HEK293 (cell line): ENCODE results near the gene FIS1.

Source experiments
- CTCF ChIA-PET: fragments of 350-600 bp; formaldehyde crosslinking; extraction: SDS; loops from one replicate; lab custom pipeline; 2021; ENCODE audit warnings: antibody characterized with exemption; lab: Yijun Ruan, JAX
- POLR2A ChIA-PET: fragments of 300-600 bp; formaldehyde crosslinking; extraction: SDS; loops from one replicate; lab custom pipeline; 2020; ENCODE audit warnings: antibody characterized with exemption, inconsistent platforms; lab: Yijun Ruan, JAX
- H3K27ac ChIP-seq: fragments of 200-500 bp; sonication (Bioruptor generic); 2 replicates; pipeline ENCODE4 v1.5.1; 2014; ENCODE audit warnings: low read depth, low read length, control low read depth, inconsistent platforms; ENCODE audit errors: extremely low read depth
- H3K36me3 ChIP-seq, 2 experiments: fragments of 200-500 bp in 1 of 2; sonication (Bioruptor generic) in 1 of 2; 1 replicate in 1 of 2; 2 replicates in 1 of 2; pipeline ENCODE4 v1.5.1; 2014 to 2017; ENCODE audit warnings: inconsistent platforms in 2 of 2, low read length in 2 of 2; ENCODE audit not compliant: control insufficient read depth in 2 of 2, insufficient read depth in 1 of 2
- H3K4me1 ChIP-seq: fragments of 200-500 bp; sonication (Bioruptor generic); 2 replicates; pipeline ENCODE4 v1.5.1; 2014; ENCODE audit warnings: mild to moderate bottlenecking, low read length, inconsistent platforms; ENCODE audit not compliant: control insufficient read depth, insufficient read depth
- H3K4me3 ChIP-seq: 2 replicates; pipeline ENCODE4 v1.5.1; 2011; ENCODE audit warnings: low read depth, mild to moderate bottlenecking, control low read depth, low read length, moderate library complexity
- H3K9me3 ChIP-seq: fragments of 200-500 bp; sonication (Bioruptor generic); 2 replicates; pipeline ENCODE4 v1.5.1; 2014; ENCODE audit warnings: low read depth, low read length, inconsistent platforms; ENCODE audit not compliant: control insufficient read depth, insufficient read depth
- GFI1B ChIP-seq: fragments of 450-650 bp; formaldehyde crosslinking; IDR thresholded peaks from 2 replicates; pipeline ENCODE4 v1.5.1; 2016; ENCODE audit warnings: missing biosample characterization, missing genetic modification characterization
- GLI2 ChIP-seq: fragments of 450-650 bp; formaldehyde crosslinking; IDR thresholded peaks from 2 replicates; pipeline ENCODE4; 2017; ENCODE audit warnings: missing biosample characterization, missing genetic modification characterization, low read depth, borderline replicate concordance
- PRDM2 ChIP-seq: fragments of 450-650 bp; formaldehyde crosslinking; IDR thresholded peaks from 2 replicates; pipeline ENCODE4 v1.5.1; 2016; ENCODE audit warnings: missing biosample characterization, missing genetic modification characterization, borderline replicate concordance
- PRDM6 ChIP-seq: fragments of 450-650 bp; formaldehyde crosslinking; IDR thresholded peaks from 2 replicates; pipeline ENCODE4 v1.5.1; 2017; ENCODE audit warnings: missing biosample characterization, missing genetic modification characterization
- ZFHX2 ChIP-seq: fragments of 450-650 bp; formaldehyde crosslinking; conservative IDR thresholded peaks from 2 replicates; pipeline ENCODE4 v1.5.1; 2016; ENCODE audit warnings: missing biosample characterization, missing genetic modification characterization
- ZNF121 ChIP-seq: fragments of 450-650 bp; formaldehyde crosslinking; IDR thresholded peaks from 2 replicates; pipeline ENCODE4 v1.5.1; 2016; ENCODE audit warnings: missing biosample characterization, missing genetic modification characterization
- ZNF23 ChIP-seq: fragments of 450-650 bp; formaldehyde crosslinking; IDR thresholded peaks from 2 replicates; pipeline ENCODE4 v1.5.1; 2016; ENCODE audit warnings: missing biosample characterization, missing genetic modification characterization, borderline replicate concordance
- ZNF292 ChIP-seq: fragments of 450-650 bp; formaldehyde crosslinking; IDR thresholded peaks from 2 replicates; pipeline ENCODE4 v1.5.1; 2016; ENCODE audit warnings: low read depth, missing biosample characterization, missing genetic modification characterization, borderline replicate concordance
- ZNF350 ChIP-seq: fragments of 450-650 bp; formaldehyde crosslinking; IDR thresholded peaks from 2 replicates; pipeline ENCODE4 v1.5.0; 2017; ENCODE audit warnings: missing biosample characterization, mild to moderate bottlenecking, missing genetic modification characterization
- ZNF362 ChIP-seq: fragments of 450-650 bp; formaldehyde crosslinking; IDR thresholded peaks from 2 replicates; pipeline ENCODE4 v1.5.1; 2016; ENCODE audit warnings: missing biosample characterization, missing genetic modification characterization
- ZNF596 ChIP-seq: fragments of 450-650 bp; IDR thresholded peaks from 2 replicates; pipeline ENCODE4 v1.5.0; 2018; ENCODE audit warnings: missing biosample characterization, mild to moderate bottlenecking, missing genetic modification characterization, moderate library complexity
- ZNF600 ChIP-seq: fragments of 450-650 bp; formaldehyde crosslinking; IDR thresholded peaks from 2 replicates; pipeline ENCODE4 v1.5.1; 2016; ENCODE audit warnings: missing biosample characterization, missing genetic modification characterization
- ZNF747 ChIP-seq: fragments of 450-650 bp; formaldehyde crosslinking; IDR thresholded peaks from 2 replicates; pipeline ENCODE4 v1.5.1; 2016; ENCODE audit warnings: missing biosample characterization, missing genetic modification characterization
- ZSCAN4 ChIP-seq: fragments of 450-650 bp; formaldehyde crosslinking; IDR thresholded peaks from 2 replicates; pipeline ENCODE4 v1.5.1; 2017; ENCODE audit warnings: missing biosample characterization, missing genetic modification characterization

Gene FIS1

GRCh38 chr7:101241443-101242349 lies 3.2 kb downstream of the FIS1 start (continued):
- TF ChIP-seq PRDM6 (no peak), ZNF350 (tag by site-specific recombination) (no peak), ZNF600 (tag by site-specific recombination) (0 out of 2 replicates have a peak, but pooled peaks have one; percentile 18), ZFHX2 (tag by site-specific recombination) (no peak), ZNF747 (tag by site-specific recombination) (no peak)

GRCh38 chr7:101241015-101241363 lies 3.9 kb downstream of the FIS1 start:
- H3K4me3 ChIP-seq, result no peak overlapping the region
- H3K36me3 ChIP-seq, result peaks cover 0 to 39% of the 10 kb centered on the region in 2 experiments; a peak in 2 of 3 replicates
- no peaks in the 10 kb centered on the region for H3K9me3 ChIP-seq
- H3K27ac ChIP-seq, result no peak overlapping the region
- POLR2A ChIA-PET, result interaction anchor here (0.6 kb wide), 1 partner anchor 26 kb away, joined by 4 read pairs; no protein-coding TSS in a partner anchor
- TF ChIP-seq ZNF292 (no peak), GLI2 (no peak), GFI1B (tag by site-specific recombination) (no peak), PRDM2 (no peak), ZNF121 (tag by site-specific recombination) (no peak), ZNF23 (tag by site-specific recombination) (no peak), ZNF596 (tag by site-specific recombination) (no peak), ZNF362 (tag by site-specific recombination) (no peak), ZSCAN4 (tag by site-specific recombination) (no peak)
- CTCF ChIA-PET, result interaction anchor here (0.8 to 1.4 kb wide), 2 partner anchors 92 to 97 kb away, joined by 4 to 5 read pairs; no protein-coding TSS in a partner anchor
- peaks cover 2% of the 10 kb centered on the region; the same call in 1 of the 2 replicates for H3K4me1 ChIP-seq
